Retinal pigment epithelial cell (primary cell): ENCODE data around the gene DAZAP1.
A peak's percentile ranks its signal among the peaks of the same experiment; 100 is the strongest.

Experiments used
- DNase-seq: peaks from one replicate; pipeline ENCODE4 v3.0.0-alpha.2; 2010; ENCODE audit warnings: low read depth
- H3K4me3 ChIP-seq: 2 replicates; pipeline ENCODE4 v1.5.1; 2011; ENCODE audit warnings: mild to moderate bottlenecking, low read length, control low read depth, moderate library complexity
- CTCF ChIP-seq: conservative IDR thresholded peaks from 2 replicates; pipeline ENCODE4 v1.5.1; 2011; ENCODE audit warnings: low read depth, low read length, control low read depth, inconsistent platforms

The DAZAP1 gene

GRCh38 chr19:1401138-1401888 is 6.1 kb upstream of the DAZAP1 start, which contains the start of gene GAMT:
Gene GAMT (minus strand): TSS chr19:1401542. CDS start chr19:1401476, 66 bp downstream.
- no peak for TF ChIP-seq CTCF
- H3K4me3 ChIP-seq: peak within 1 kb of the TSS; percentile 53
- no peak for DNase-seq

- DNase-seq: no peak
- H3K4me3 ChIP-seq: peak overlapping the region; percentile 8
- no peak for TF ChIP-seq CTCF
These were observed 5.5 kb upstream of the DAZAP1 start for GRCh38 chr19:1401889-1402217.

- DNase-seq: no peak
- no peak overlapping the region for H3K4me3 ChIP-seq
- TF ChIP-seq CTCF: no peak
These were observed 4.8 kb upstream of the DAZAP1 start for GRCh38 chr19:1402411-1403070.

- peak; percentile 89 for DNase-seq
- H3K4me3 ChIP-seq: peak overlapping the region; percentile 59
- peak; percentile 62 for TF ChIP-seq CTCF
These were observed 435 bp upstream of the DAZAP1 start for GRCh38 chr19:1406774-1407527.

- H3K4me3 ChIP-seq: peak overlapping the region; percentile 76
- no peak for TF ChIP-seq CTCF
These were observed 1.2 kb downstream of the DAZAP1 start for GRCh38 chr19:1408300-1409203.

GRCh38 chr19:1409204-1410005 is 2.0 kb downstream of the DAZAP1 start:
- TF ChIP-seq CTCF: no peak
- no peak for DNase-seq
- H3K4me3 ChIP-seq: peak overlapping the region; percentile 76

More at GRCh38 chr19:1408300-1409203, 1.2 kb downstream of the DAZAP1 start:
- no peak for DNase-seq
